ENCODE measurements around the gene BTF3.

Gene BTF3

DNA sequence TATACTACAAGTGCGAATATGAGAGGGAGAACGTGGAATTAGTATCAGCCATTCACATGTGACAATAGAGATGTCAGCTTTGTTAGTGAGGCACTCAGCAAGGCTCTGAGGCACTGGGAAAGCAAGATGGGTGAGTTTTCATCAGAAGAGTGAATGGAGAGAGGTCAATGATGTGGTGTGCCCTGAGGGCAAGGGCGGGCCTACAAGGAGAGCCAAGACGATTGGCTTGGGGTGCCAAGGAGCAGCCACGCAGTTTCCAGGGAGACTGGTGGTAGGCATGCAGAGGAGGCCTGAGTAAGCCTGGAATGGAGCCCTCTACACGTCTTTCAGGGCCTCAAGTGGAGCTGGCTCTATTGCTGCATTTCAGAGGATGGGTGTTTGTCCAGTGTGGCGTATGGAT, 24.7 kb downstream of the BTF3 start:
- no peak for TF ChIP-seq POLR2A (IDR thresholded peaks at IDR 0.05; ENCODE audit: low read length)
- TF ChIP-seq GATA1 (IDR thresholded peaks at IDR 0.05; ENCODE audit: low read depth, low read length), result no peak
- DNase-seq, result no peak

DNA sequence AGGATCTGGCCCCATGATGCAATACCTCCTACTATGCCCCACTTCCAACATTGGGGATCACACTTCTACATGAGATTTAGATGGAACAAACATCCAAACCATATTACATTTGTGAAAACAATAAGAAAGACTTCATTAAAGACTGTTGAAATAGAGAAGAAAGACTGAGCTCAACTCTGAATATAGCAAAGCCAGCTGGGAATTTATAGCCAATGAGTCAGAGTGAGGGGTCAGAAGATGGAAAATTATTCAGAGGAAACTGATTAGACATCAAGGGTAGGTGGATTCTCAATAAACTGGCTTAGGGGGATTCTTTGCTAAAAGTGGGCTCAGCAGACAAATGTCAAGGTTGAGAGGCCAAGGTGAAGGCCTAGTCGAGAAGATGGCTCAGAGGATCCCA, 25.6 kb downstream of the BTF3 start:
- DNase-seq, result no peak
- TF ChIP-seq GATA1 (IDR thresholded peaks at IDR 0.05; ENCODE audit: low read depth, low read length), result no peak
- no peak for TF ChIP-seq POLR2A (IDR thresholded peaks at IDR 0.05; ENCODE audit: low read length)

DNA sequence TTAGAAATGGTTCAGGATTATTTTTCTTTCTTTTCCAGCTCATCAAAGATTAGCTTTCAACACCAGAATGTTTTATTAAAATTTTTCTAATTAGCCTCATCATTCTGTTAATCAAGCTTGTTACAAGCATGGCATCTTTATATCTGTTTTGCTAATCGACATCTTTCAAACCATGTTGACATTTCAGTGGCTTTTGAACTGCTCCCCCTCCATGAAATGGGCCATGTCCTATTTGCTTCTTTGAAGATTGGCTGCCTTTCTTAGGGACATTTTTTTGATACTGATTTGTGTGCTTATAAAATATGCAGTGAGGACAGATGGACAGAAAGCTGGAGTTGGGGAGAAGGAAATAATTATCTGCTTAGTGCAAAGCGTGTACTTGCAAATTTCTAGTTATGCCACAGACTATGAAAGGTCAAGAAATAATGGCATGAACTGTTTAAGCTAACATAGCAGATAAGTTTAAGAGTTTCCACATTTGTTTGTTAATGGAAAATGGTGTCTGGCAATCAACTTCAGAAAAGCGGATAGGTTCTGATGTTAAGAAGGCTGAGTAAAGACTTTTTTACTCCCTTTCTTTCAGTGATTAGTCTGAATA, 27.5 kb downstream of the BTF3 start:
- no peak for TF ChIP-seq GATA1 (IDR thresholded peaks at IDR 0.05; ENCODE audit: low read depth, low read length)
- no peak for TF ChIP-seq POLR2A (IDR thresholded peaks at IDR 0.05; ENCODE audit: low read length)
- DNase-seq, result no peak

DNA sequence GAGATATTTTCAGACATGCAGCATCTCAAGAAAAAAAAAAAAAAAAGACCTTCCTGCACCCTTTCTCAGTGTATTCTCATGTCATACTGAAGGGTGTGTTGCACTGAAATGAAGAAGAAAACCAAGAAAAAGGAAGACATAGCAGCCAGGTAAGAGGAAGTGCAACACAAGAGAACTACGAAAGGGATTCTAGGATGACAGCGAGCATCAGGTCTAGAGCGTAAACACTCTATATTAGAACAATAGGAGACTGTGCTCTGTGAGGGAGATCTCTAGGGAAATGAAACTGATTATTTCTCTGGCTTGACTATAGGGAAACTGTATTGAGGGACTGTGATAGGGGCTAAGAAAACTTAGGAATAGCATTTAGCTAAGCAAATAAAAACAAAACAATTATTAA, 30.0 kb downstream of the BTF3 start:
- TF ChIP-seq GATA1 (IDR thresholded peaks at IDR 0.05; ENCODE audit: low read depth, low read length) (no peak), POLR2A (IDR thresholded peaks at IDR 0.05; ENCODE audit: low read length) (no peak)
- no peak for DNase-seq

DNA sequence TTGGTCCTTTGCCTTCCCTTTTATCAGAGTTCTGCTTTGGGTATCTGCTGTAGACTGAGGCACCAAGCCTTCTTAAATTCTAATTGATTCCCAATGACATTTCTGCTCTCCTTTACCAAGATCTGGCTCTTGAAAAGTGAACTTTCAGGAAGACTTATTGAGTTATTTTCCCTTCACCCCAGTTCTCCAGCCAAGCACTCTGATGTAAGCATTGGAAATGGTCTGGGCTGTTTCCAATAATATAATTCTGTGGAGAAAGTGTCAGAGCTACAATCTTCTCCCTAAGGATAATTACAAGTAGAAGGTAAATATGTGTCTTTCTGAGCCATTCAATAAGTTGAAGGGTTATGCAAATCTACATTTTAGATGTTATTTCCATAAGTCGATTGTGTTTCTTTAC, 30.8 kb downstream of the BTF3 start:
- no peak for DNase-seq
- TF ChIP-seq POLR2A (IDR thresholded peaks at IDR 0.05; ENCODE audit: low read length), result no peak
- TF ChIP-seq GATA1 (IDR thresholded peaks at IDR 0.05; ENCODE audit: low read depth, low read length), result no peak

DNA sequence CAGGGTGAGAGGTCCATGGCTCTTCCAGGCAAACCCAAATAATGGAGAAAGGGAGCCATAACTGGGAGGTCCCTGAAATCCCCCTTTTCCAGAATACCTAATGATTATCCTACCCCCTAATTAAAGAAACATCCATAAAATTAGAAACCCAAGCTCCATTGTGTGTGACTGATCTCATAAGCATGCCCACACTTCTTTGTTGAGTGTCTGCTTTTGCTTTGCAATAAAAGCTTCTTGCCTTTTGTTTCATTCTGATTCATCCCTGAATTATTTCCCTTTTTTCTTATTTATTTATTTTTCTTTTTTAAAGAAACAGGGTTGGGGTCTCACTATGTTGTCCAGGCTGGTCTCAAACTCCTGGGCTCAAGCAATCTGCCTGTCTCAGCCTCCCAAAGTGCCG, 33.1 kb downstream of the BTF3 start:
- TF ChIP-seq POLR2A (IDR thresholded peaks at IDR 0.05; ENCODE audit: low read length), result no peak
- no peak for TF ChIP-seq GATA1 (IDR thresholded peaks at IDR 0.05; ENCODE audit: low read depth, low read length)
- no peak for DNase-seq

DNA sequence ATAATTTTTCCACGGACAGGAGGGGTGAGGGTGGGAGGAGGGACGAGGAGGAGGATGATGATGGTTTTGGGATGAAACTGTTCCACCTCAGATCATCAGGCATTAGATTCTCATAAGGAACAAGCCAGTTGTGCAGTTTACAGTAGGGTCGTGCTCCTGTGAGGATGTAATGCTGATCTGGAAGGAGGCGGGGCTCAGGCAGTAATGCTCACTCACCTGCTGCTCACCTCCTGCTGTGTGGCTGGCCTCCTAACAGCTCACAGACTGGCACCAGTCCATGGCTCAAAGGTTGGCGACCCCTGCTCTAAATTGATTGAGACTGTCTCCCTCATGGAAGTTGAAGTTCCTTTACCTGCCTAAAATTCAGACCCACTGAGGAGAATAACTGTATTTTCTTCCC, 34.0 kb downstream of the BTF3 start:
- DNase-seq, result no peak
- no peak for TF ChIP-seq GATA1 (IDR thresholded peaks at IDR 0.05; ENCODE audit: low read depth, low read length)
- no peak for TF ChIP-seq POLR2A (IDR thresholded peaks at IDR 0.05; ENCODE audit: low read length)

DNA sequence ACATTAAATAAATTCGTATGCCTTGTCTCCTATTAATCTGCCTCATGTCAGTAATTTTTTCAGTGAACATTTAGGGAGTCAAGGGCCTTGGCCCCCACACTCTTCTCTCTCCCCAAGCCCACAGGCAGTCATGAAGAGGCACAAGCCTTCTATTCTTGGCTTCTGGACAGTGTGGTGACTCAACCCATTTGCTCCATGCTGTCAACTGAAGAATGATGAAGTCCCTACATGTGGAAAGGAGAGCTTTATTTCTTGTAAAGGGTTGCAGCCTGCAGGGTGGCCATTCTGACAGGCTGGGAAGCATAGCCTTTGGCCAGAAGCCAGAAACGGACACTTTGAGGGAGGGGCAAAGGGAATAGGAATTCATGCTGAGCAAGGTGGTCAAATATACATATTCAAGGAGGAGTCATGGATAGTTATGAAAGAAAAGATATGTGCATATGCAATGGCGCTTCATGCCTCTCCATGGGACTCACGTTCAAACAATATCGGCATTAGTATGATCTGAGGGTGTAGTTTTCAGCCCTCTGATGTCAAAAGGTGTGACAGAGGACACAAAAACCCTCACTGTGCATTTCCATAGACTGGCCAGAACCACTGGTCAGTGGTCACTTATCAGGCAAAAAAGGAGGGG, 35.9 kb downstream of the BTF3 start:
- DNase-seq, result no peak
- TF ChIP-seq POLR2A (IDR thresholded peaks at IDR 0.05; ENCODE audit: low read length) (no peak), GATA1 (IDR thresholded peaks at IDR 0.05; ENCODE audit: low read depth, low read length) (no peak)

DNA sequence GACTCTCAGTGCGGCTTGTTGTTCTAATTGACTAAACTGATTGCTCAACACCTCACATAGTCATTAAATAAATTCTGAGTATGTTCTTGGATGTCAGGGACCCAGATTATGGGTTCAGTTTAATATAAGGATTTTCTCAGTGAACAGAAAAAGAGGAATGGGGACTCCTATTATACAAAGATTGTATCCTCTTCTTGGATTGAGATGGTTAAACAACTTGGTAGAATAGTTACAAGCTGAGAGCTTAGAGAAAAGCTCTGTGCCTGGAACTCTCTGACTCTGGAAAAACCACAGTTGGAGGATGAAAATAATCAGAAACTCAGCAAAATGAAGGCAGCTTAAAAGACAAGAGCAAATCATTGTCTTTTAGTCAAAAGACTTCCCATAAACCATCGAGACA, 36.7 kb downstream of the BTF3 start:
- TF ChIP-seq GATA1 (IDR thresholded peaks at IDR 0.05; ENCODE audit: low read depth, low read length) (no peak), POLR2A (IDR thresholded peaks at IDR 0.05; ENCODE audit: low read length) (no peak)

DNA sequence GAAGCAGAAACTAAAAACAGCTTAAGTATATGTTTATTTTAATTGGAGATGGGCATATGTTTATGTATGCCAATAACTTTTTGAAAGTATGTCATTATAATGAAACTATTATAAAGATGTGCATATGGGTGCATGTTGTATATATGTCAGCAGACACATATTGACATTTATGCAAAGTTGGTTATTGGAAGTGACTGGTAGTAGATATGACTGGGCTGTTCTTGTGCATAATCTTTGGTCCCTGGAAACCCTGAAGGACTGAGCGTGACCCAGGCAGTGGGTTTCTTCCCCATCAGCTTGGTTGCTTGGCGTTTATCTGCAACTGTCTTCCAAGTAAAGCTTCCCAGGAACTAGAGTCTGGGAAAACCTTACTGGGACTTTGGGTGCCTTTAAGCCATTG, 41.5 kb downstream of the BTF3 start:
- no peak for DNase-seq
- TF ChIP-seq GATA1 (IDR thresholded peaks at IDR 0.05; ENCODE audit: low read depth, low read length) (no peak), POLR2A (IDR thresholded peaks at IDR 0.05; ENCODE audit: low read length) (no peak)

More for the DNA sequence above, 36.7 kb downstream of the BTF3 start:
- no peak for DNase-seq

DNA sequence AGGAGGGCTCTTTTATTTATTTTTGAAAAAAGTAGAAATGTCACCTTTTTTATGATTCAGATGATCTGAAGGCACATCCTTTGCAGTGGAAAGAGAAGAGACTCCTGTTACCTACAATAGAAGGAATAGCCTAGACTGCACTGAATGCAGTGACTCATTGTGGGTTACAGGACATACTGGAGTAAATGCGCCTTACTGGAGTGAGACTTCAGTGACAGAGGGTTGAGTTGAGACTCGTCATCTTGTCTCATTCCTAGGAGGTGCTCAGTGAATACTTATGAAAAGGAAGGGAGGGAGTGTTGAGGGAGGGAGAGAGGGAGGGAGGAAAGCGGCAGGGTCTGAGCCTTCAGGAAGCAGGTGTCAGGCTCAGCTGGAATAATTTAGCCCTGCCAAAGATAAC, 42.0 kb downstream of the BTF3 start:
- DNase-seq, result no peak
- TF ChIP-seq POLR2A (IDR thresholded peaks at IDR 0.05; ENCODE audit: low read length) (no peak), GATA1 (IDR thresholded peaks at IDR 0.05; ENCODE audit: low read depth, low read length) (no peak)

DNA sequence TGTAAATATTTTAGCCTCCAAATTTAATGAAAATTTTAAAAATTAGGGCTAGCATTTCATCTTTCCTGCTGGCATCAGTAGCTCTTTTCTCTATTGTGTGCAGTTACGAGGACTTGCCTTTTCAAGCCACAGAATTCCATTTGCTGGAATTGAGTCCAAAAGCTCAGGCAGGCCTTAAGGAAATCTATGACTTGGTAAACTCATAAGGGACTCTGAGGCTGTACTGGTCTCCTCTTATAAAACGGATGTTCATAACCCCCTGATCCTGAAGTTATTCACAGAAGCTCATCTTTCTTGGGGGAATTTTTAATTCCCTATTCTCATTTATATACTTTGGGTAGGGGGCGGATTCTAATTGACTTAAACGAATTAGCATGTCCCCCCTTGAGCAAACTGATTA, 43.8 kb downstream of the BTF3 start:
- no peak for DNase-seq
- no peak for TF ChIP-seq POLR2A (IDR thresholded peaks at IDR 0.05; ENCODE audit: low read length)
- TF ChIP-seq GATA1 (IDR thresholded peaks at IDR 0.05; ENCODE audit: low read depth, low read length), result no peak

DNA sequence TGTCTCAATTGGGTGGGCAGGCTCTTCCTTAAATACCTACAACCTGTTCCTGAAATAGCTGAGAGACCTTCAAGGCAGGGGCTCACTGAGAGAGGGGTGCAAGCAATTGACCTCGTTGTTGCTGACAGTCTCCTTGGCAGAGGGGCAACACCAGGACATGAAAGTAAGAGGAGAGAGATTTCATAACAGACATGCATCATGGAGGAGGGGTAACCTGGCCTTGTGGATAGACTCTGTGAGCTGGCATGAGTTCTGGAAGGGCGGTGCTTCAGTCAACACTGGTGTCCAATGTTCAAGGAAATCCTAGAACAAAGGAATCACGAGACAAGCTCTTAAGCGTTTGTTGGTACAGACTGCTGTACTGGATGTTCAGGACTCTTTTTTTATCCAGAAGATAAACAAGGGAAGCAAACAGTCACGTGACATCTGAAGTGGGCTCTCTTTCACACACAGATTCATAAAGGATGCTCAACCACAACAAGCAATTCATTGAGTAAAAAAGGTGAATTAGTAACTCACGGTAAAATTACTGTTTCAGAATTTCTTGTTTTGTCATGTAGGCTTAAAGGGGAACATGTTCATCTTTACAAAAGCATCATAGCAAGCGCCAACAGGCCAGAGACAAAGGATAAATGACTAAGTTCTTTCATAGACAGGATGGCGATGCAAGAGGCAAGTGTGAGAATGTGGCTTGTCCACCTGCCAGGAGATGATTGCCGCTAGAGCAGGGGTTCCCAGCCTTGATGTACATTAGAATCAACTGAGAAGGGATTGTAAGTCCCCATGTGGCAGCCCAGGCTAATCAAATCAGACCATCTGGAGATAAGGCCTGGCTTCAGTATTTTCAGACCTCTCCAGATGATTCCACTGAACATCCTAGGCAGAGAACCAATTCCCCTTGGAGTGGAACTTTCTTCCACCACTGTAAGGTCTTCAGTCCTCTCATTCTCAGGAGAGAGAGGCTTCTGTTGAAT, 46.5 kb downstream of the BTF3 start:
- DNase-seq, result no peak
- TF ChIP-seq POLR2A (IDR thresholded peaks at IDR 0.05; ENCODE audit: low read length) (no peak), GATA1 (IDR thresholded peaks at IDR 0.05; ENCODE audit: low read depth, low read length) (no peak)

DNA sequence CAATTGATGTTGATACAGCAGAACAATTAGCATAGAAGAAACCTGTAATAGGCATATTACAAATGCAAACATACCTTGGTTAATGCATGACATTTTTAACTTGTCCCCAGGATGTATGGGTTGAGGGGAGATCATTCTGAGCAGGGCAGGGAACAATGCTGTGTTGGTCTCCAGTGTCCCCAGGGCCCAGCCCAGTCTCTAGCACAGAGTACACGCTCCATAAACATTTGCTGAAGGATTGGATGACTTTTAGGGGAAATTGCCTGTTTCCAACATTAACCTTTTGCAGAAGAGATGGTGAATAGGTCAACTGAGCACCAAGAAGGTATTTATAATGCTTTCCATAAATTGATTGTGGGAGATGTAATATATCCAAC, 47.1 kb downstream of the BTF3 start:
- no peak for DNase-seq
- TF ChIP-seq GATA1 (IDR thresholded peaks at IDR 0.05; ENCODE audit: low read depth, low read length), result no peak
- no peak for TF ChIP-seq POLR2A (IDR thresholded peaks at IDR 0.05; ENCODE audit: low read length)

Data from erythroblast (primary cell).